Ishikawa (cell line): ENCODE data around the gene ATP1A1.

Source experiments
- CEBPB ChIP-seq: IDR thresholded peaks from 2 replicates; pipeline ENCODE4 v1.6.1; 2012
- EGR1 ChIP-seq: IDR thresholded peaks from 2 replicates; pipeline ENCODE4 v1.6.1; 2012
- EP300 ChIP-seq: IDR thresholded peaks from 2 replicates; pipeline ENCODE4 v1.6.1; 2012; ENCODE audit warnings: borderline replicate concordance
- FOXM1 ChIP-seq: IDR thresholded peaks from 2 replicates; pipeline ENCODE4 v1.6.1; 2012; ENCODE audit warnings: low read depth, borderline replicate concordance
- RAD21 ChIP-seq: IDR thresholded peaks from 2 replicates; pipeline ENCODE4 v1.6.1; 2012; ENCODE audit warnings: low read depth
- REST ChIP-seq: IDR thresholded peaks from 2 replicates; pipeline ENCODE4 v1.6.1; 2012; ENCODE audit warnings: low read depth, mild to moderate bottlenecking
- TEAD4 ChIP-seq: IDR thresholded peaks from 2 replicates; pipeline ENCODE4 v1.6.1; 2012
- YY1 ChIP-seq: IDR thresholded peaks from 2 replicates; pipeline ENCODE4 v1.6.1; 2012; ENCODE audit warnings: low read depth
- ZBTB7A ChIP-seq: IDR thresholded peaks from 2 replicates; pipeline ENCODE4 v1.6.1; 2012; ENCODE audit warnings: low read depth
- TF ChIP-seq, protein P1 (sequence below): IDR thresholded peaks from 2 replicates; pipeline ENCODE4 v1.6.1; 2012

GRCh38 chr1:116379057-116379630 lies 6.1 kb downstream of the ATP1A1 start:
- no peak for TF ChIP-seq REST
- TF ChIP-seq RAD21 = no peak
- no peak for TF ChIP-seq TEAD4
- no peak for TF ChIP-seq YY1
- no peak for TF ChIP-seq CEBPB
- TF ChIP-seq ZBTB7A = no peak
- no peak for TF ChIP-seq EGR1
- TF ChIP-seq EP300 = no peak
- TF ChIP-seq, protein P1, sequence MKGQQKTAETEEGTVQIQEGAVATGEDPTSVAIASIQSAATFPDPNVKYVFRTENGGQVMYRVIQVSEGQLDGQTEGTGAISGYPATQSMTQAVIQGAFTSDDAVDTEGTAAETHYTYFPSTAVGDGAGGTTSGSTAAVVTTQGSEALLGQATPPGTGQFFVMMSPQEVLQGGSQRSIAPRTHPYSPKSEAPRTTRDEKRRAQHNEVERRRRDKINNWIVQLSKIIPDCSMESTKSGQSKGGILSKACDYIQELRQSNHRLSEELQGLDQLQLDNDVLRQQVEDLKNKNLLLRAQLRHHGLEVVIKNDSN = no peak
- TF ChIP-seq FOXM1 = no peak
